Measurements from ENCODE around the gene CNTNAP2.

CNTNAP2 gene

GRCh38 chr7:146698995-146699610 lies 582.5 kb downstream of the CNTNAP2 start:
- Histone ChIP-seq H3K4me3 (ENCODE audit: low read depth, low read length) (no peak overlapping the region), H3K27ac (ENCODE audit: low read depth, low read length) (no peak overlapping the region), H3K4me1 (ENCODE audit: control insufficient read depth, insufficient read depth, low read length, unreplicated experiment) (no peaks in the 10 kb centered on the region), H3K79me2 (ENCODE audit: control insufficient read depth, insufficient read depth, low read length, unreplicated experiment) (no peaks in the 10 kb centered on the region), H3K27me3 (ENCODE audit: insufficient read depth, low read length) (no peaks in the 10 kb centered on the region), H2AFZ (ENCODE audit: low read length, unreplicated experiment) (no peak overlapping the region), H3K36me3 (ENCODE audit: insufficient read depth, low read length) (no peaks in the 10 kb centered on the region)

GRCh38 chr7:146700015-146700560 lies 583.5 kb downstream of the CNTNAP2 start:
- no peaks in the 10 kb centered on the region for H3K27me3 ChIP-seq (ENCODE audit: insufficient read depth, low read length)
- H2AFZ ChIP-seq (ENCODE audit: low read length, unreplicated experiment), result no peak overlapping the region
- no peaks in the 10 kb centered on the region for H3K36me3 ChIP-seq (ENCODE audit: insufficient read depth, low read length)
- H3K27ac ChIP-seq (ENCODE audit: low read depth, low read length), result no peak overlapping the region
- no peak overlapping the region for H3K4me3 ChIP-seq (ENCODE audit: low read depth, low read length)
- H3K79me2 ChIP-seq (ENCODE audit: control insufficient read depth, insufficient read depth, low read length, unreplicated experiment), result no peaks in the 10 kb centered on the region
- no peaks in the 10 kb centered on the region for H3K4me1 ChIP-seq (ENCODE audit: control insufficient read depth, insufficient read depth, low read length, unreplicated experiment)

GRCh38 chr7:146701166-146701565 lies 584.6 kb downstream of the CNTNAP2 start:
- Histone ChIP-seq H3K79me2 (ENCODE audit: control insufficient read depth, insufficient read depth, low read length, unreplicated experiment) (no peaks in the 10 kb centered on the region), H3K27me3 (ENCODE audit: insufficient read depth, low read length) (no peaks in the 10 kb centered on the region), H3K36me3 (ENCODE audit: insufficient read depth, low read length) (no peaks in the 10 kb centered on the region), H3K4me1 (ENCODE audit: control insufficient read depth, insufficient read depth, low read length, unreplicated experiment) (no peaks in the 10 kb centered on the region), H3K4me3 (ENCODE audit: low read depth, low read length) (no peak overlapping the region), H2AFZ (ENCODE audit: low read length, unreplicated experiment) (no peak overlapping the region), H3K27ac (ENCODE audit: low read depth, low read length) (no peak overlapping the region)

DNA sequence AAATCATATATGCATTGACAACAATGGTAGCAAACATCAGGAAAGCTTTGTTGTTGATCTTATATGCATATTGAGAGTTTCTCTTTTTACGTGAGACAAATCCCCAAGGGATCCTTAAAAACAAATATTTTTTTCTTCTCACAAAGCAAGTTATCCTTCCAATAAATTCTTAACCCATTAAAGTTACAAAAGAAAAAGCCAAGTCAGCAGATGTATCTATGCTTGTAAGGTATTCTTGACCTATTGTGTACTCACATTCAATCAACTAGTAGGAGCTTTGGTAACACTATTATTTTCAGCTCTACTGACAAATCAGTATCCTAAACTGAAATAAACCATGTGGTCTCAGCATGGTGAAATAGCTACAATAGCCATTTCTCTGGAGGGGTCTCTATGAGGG lies 586.3 kb downstream of the CNTNAP2 start:
- Histone ChIP-seq H3K36me3 (ENCODE audit: insufficient read depth, low read length) (no peaks in the 10 kb centered on the region), H3K27ac (ENCODE audit: low read depth, low read length) (no peak overlapping the region), H3K79me2 (ENCODE audit: control insufficient read depth, insufficient read depth, low read length, unreplicated experiment) (no peaks in the 10 kb centered on the region), H2AFZ (ENCODE audit: low read length, unreplicated experiment) (no peak overlapping the region), H3K4me1 (ENCODE audit: control insufficient read depth, insufficient read depth, low read length, unreplicated experiment) (no peaks in the 10 kb centered on the region), H3K4me3 (ENCODE audit: low read depth, low read length) (no peak overlapping the region), H3K27me3 (ENCODE audit: insufficient read depth, low read length) (no peaks in the 10 kb centered on the region)

- H3K4me3 ChIP-seq (ENCODE audit: low read depth, low read length), result no peak overlapping the region
- H3K27ac ChIP-seq (ENCODE audit: low read depth, low read length), result no peak overlapping the region
- H3K79me2 ChIP-seq (ENCODE audit: control insufficient read depth, insufficient read depth, low read length, unreplicated experiment), result no peaks in the 10 kb centered on the region
- no peak overlapping the region for H2AFZ ChIP-seq (ENCODE audit: low read length, unreplicated experiment)
- no peaks in the 10 kb centered on the region for H3K36me3 ChIP-seq (ENCODE audit: insufficient read depth, low read length)
- no peaks in the 10 kb centered on the region for H3K4me1 ChIP-seq (ENCODE audit: control insufficient read depth, insufficient read depth, low read length, unreplicated experiment)
- no peaks in the 10 kb centered on the region for H3K27me3 ChIP-seq (ENCODE audit: insufficient read depth, low read length)
Measured at GRCh38 chr7:146709451-146710027, 592.9 kb downstream of the CNTNAP2 start.

DNA sequence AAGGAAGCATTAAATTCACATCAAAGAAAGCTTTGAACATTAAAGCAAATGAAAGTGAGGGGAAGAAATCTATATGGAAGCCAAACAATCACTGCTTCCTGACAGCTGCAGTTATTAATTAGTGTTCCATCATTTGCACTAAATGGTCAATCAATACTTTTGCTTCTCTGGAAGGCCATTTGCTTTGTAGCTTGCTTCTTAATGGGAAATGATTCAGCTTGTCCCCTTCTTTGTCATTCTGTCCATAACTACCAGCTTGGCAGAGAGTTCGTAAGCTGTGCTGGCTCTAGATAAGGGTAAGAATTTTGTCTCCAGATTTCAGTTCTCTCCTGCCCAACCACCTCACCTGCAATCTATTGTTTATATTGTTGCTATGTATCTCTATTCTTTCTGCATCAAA lies 596.6 kb downstream of the CNTNAP2 start:
- no peaks in the 10 kb centered on the region for H3K79me2 ChIP-seq (ENCODE audit: control insufficient read depth, insufficient read depth, low read length, unreplicated experiment)
- no peaks in the 10 kb centered on the region for H3K36me3 ChIP-seq (ENCODE audit: insufficient read depth, low read length)
- no peaks in the 10 kb centered on the region for H3K4me1 ChIP-seq (ENCODE audit: control insufficient read depth, insufficient read depth, low read length, unreplicated experiment)
- no peak overlapping the region for H2AFZ ChIP-seq (ENCODE audit: low read length, unreplicated experiment)
- no peak overlapping the region for H3K4me3 ChIP-seq (ENCODE audit: low read depth, low read length)
- no peaks in the 10 kb centered on the region for H3K27me3 ChIP-seq (ENCODE audit: insufficient read depth, low read length)
- H3K27ac ChIP-seq (ENCODE audit: low read depth, low read length), result no peak overlapping the region

- no peaks in the 10 kb centered on the region for H3K4me1 ChIP-seq (ENCODE audit: control insufficient read depth, insufficient read depth, low read length, unreplicated experiment)
- H3K4me3 ChIP-seq (ENCODE audit: low read depth, low read length), result no peak overlapping the region
- H3K36me3 ChIP-seq (ENCODE audit: insufficient read depth, low read length), result no peaks in the 10 kb centered on the region
- no peaks in the 10 kb centered on the region for H3K27me3 ChIP-seq (ENCODE audit: insufficient read depth, low read length)
- no peaks in the 10 kb centered on the region for H3K79me2 ChIP-seq (ENCODE audit: control insufficient read depth, insufficient read depth, low read length, unreplicated experiment)
- H2AFZ ChIP-seq (ENCODE audit: low read length, unreplicated experiment), result no peak overlapping the region
- no peak overlapping the region for H3K27ac ChIP-seq (ENCODE audit: low read depth, low read length)
Measured at GRCh38 chr7:146713934-146714333, 597.3 kb downstream of the CNTNAP2 start.

DNA sequence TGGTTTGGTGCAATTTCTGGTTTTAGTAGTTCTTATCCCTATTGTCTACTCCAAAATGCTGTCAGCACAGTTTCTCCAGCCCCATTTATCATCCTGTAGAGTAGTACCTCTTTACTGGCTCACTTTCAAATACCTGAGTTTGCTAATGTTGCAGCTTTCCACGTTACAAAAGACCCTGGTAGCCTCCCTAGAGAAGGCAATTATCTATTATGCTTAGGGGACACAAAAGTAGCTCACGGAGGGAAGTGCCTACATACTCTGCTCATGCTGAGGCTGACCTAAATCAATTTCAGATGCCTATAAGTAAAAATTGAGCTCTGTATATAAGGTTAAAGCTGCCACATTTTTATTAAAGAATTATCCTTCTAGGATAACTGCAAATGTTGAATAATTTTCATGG lies 603.6 kb downstream of the CNTNAP2 start:
- Histone ChIP-seq H3K4me1 (ENCODE audit: control insufficient read depth, insufficient read depth, low read length, unreplicated experiment) (no peaks in the 10 kb centered on the region), H3K4me3 (ENCODE audit: low read depth, low read length) (no peak overlapping the region), H3K27ac (ENCODE audit: low read depth, low read length) (no peak overlapping the region), H3K36me3 (ENCODE audit: insufficient read depth, low read length) (no peaks in the 10 kb centered on the region), H2AFZ (ENCODE audit: low read length, unreplicated experiment) (no peak overlapping the region), H3K27me3 (ENCODE audit: insufficient read depth, low read length) (no peaks in the 10 kb centered on the region), H3K79me2 (ENCODE audit: control insufficient read depth, insufficient read depth, low read length, unreplicated experiment) (no peaks in the 10 kb centered on the region)

DNA sequence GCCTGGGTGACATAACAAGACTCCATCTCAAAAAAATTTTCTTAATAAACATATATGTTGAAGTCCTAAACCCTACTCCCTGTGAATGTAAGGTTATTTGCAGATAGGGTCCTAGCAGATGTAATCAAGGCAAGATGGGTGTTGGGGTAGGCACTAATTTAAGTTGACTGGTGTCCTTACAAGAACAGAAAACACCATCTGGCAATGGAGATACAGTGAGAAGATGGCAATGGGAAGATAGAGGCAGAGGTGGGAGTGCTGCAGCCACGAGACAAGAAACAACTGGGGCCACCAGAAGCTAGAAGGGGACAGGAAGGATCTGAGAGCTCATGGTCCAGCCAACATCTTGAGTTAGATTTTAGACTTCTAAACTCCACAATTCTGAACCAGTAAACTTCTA lies 606.4 kb downstream of the CNTNAP2 start:
- Histone ChIP-seq H3K4me1 (ENCODE audit: control insufficient read depth, insufficient read depth, low read length, unreplicated experiment) (no peaks in the 10 kb centered on the region), H3K27ac (ENCODE audit: low read depth, low read length) (no peak overlapping the region), H3K4me3 (ENCODE audit: low read depth, low read length) (no peak overlapping the region), H3K27me3 (ENCODE audit: insufficient read depth, low read length) (no peaks in the 10 kb centered on the region), H3K79me2 (ENCODE audit: control insufficient read depth, insufficient read depth, low read length, unreplicated experiment) (no peaks in the 10 kb centered on the region), H3K36me3 (ENCODE audit: insufficient read depth, low read length) (no peaks in the 10 kb centered on the region), H2AFZ (ENCODE audit: low read length, unreplicated experiment) (no peak overlapping the region)

- no peaks in the 10 kb centered on the region for H3K79me2 ChIP-seq (ENCODE audit: control insufficient read depth, insufficient read depth, low read length, unreplicated experiment)
- no peaks in the 10 kb centered on the region for H3K27me3 ChIP-seq (ENCODE audit: insufficient read depth, low read length)
- no peaks in the 10 kb centered on the region for H3K4me1 ChIP-seq (ENCODE audit: control insufficient read depth, insufficient read depth, low read length, unreplicated experiment)
- H3K27ac ChIP-seq (ENCODE audit: low read depth, low read length), result no peak overlapping the region
- no peaks in the 10 kb centered on the region for H3K36me3 ChIP-seq (ENCODE audit: insufficient read depth, low read length)
- H3K4me3 ChIP-seq (ENCODE audit: low read depth, low read length), result no peak overlapping the region
- H2AFZ ChIP-seq (ENCODE audit: low read length, unreplicated experiment), result no peak overlapping the region
Measured at GRCh38 chr7:146725520-146725919, 608.9 kb downstream of the CNTNAP2 start.

- Histone ChIP-seq H3K27me3 (ENCODE audit: insufficient read depth, low read length) (no peaks in the 10 kb centered on the region), H3K4me1 (ENCODE audit: control insufficient read depth, insufficient read depth, low read length, unreplicated experiment) (no peaks in the 10 kb centered on the region), H3K36me3 (ENCODE audit: insufficient read depth, low read length) (no peaks in the 10 kb centered on the region), H3K4me3 (ENCODE audit: low read depth, low read length) (no peak overlapping the region), H3K79me2 (ENCODE audit: control insufficient read depth, insufficient read depth, low read length, unreplicated experiment) (no peaks in the 10 kb centered on the region), H2AFZ (ENCODE audit: low read length, unreplicated experiment) (no peak overlapping the region), H3K27ac (ENCODE audit: low read depth, low read length) (no peak overlapping the region)
Measured at GRCh38 chr7:146728141-146728540, 611.5 kb downstream of the CNTNAP2 start.
